Retinal pigment epithelial cell (primary cell): ENCODE results near the gene MED14.
"Not testable (repeated sequence)": the region's sequence is repeated elsewhere in the genome, so short reads cannot be mapped to it uniquely, and the experiment has no call there.

Experiments used
- DNase-seq: peaks from one replicate; pipeline ENCODE4 v3.0.0-alpha.2; 2010; ENCODE audit warnings: low read depth
- H3K4me3 ChIP-seq: 2 replicates; pipeline ENCODE4 v1.5.1; 2011; ENCODE audit warnings: mild to moderate bottlenecking, low read length, control low read depth, moderate library complexity
- TF ChIP-seq, protein P1 (sequence below): conservative IDR thresholded peaks from 2 replicates; pipeline ENCODE4 v1.5.1; 2011; ENCODE audit warnings: low read depth, low read length, control low read depth, inconsistent platforms

The MED14 gene

GRCh38 chrX:40749681-40750494 is 14.5 kb upstream of the MED14 start:
- DNase-seq: no peak
- TF ChIP-seq, protein P1, sequence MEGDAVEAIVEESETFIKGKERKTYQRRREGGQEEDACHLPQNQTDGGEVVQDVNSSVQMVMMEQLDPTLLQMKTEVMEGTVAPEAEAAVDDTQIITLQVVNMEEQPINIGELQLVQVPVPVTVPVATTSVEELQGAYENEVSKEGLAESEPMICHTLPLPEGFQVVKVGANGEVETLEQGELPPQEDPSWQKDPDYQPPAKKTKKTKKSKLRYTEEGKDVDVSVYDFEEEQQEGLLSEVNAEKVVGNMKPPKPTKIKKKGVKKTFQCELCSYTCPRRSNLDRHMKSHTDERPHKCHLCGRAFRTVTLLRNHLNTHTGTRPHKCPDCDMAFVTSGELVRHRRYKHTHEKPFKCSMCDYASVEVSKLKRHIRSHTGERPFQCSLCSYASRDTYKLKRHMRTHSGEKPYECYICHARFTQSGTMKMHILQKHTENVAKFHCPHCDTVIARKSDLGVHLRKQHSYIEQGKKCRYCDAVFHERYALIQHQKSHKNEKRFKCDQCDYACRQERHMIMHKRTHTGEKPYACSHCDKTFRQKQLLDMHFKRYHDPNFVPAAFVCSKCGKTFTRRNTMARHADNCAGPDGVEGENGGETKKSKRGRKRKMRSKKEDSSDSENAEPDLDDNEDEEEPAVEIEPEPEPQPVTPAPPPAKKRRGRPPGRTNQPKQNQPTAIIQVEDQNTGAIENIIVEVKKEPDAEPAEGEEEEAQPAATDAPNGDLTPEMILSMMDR: no peak
- H3K4me3 ChIP-seq: no peak overlapping the region

DNA sequence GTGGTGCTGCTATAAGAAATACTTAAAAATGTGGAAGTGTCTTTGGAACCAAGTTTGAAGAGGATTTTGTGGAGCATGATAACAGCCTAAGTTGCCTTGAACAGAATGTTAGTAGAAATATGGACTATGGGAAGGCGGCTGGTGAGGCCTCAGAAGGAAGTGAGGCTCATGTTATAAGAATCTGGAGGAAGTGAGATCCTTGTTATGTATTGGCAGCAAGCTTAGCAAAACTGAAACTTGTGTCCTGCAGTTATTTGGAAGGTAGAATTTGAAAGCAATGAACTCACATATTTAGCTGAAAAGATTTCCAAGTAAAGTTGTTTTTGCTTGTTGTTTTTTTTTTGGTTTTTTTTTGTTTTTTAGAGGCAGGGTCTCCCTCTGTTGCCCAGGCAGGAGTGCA is 13.6 kb upstream of the MED14 start:
- DNase-seq: no peak
- H3K4me3 ChIP-seq: no peak overlapping the region
- TF ChIP-seq, protein P1: no peak

DNA sequence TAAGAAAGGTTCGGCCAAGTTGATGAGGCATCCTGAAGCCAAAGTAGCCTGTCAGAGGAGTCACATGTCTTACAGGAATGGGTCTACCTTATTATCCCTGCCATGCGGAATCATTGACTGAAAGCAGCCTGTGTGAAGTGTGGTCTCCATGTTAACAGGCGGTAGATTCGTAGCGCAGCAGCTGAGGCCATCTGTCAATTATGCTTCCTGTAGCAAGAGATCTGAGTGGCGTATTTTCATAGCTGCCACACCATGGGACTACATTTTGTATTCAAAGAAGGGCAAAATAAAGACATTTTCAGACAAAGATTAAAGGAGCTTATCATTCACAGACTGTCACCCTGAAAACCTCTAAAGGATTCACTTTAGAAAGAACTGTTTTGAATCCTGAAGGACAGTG is 11.2 kb upstream of the MED14 start:
- no peak overlapping the region for H3K4me3 ChIP-seq
- DNase-seq: no peak
- TF ChIP-seq, protein P1: no peak

- TF ChIP-seq, protein P1: no peak
- DNase-seq: no peak
- H3K4me3 ChIP-seq: peak overlapping the region; percentile 82
Measured at GRCh38 chrX:40736170-40736505, 796 bp upstream of the MED14 start.

DNA sequence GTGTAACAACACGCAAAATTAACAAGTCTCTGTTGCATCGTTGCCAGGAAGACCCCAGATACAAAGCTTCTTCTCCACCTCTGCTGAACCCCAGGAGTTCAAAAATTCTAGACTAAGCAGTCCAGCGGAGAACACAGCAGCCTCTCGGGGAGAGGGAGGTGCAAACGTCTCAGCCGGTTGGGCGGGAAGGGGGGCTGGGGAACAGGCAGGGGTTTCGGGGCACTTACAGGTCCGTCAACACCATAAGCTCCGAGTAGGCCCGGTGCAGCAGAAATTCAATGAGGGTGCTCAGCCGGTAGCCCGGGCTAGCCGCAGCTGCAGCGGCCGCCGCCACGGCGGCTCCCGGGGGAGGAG is 394 bp downstream of the MED14 start:
- no peak for DNase-seq
- TF ChIP-seq, protein P1: no peak
- peak overlapping the region; percentile 82 for H3K4me3 ChIP-seq

DNA sequence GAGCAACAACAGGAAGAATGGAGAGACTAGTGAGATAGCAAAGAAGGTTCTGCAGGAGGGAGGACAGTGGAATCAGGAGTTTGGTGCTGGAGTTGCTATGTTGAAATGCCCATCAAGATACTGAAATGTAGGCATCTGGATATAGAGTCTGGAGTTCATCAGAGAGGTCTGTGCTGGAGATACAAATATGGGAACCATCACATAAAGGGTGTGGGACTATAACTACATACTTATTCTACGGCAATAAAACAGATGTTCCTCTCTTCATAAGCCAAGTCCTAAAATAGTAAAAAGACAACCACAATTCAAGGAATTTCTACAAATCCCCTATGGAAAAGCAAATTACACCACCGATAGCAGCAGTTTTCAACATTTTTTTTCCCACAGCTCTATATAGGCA is 1.6 kb downstream of the MED14 start:
- TF ChIP-seq, protein P1: no peak
- DNase-seq: no peak

DNA sequence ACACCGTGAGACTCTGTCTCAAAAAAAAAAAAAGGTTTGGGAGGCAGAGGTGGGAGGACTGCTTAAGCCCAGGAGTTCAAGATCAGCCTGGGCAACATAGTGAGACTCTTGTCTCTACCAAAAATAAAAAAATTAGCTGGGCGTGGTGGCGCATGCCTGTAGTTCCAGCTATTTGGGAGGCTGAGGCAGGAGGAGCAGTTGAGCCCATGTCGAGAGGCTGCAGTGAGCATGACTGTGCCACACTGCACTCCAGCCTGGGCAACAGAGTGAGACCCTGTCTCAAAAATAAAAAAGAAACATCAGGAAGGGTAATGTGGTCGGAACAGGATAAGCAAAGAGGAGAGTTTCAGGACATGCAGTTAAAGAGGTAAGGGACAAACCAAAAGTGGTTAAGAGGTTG is 2.8 kb downstream of the MED14 start:
- H3K4me3 ChIP-seq, DNase-seq: not testable (repeated sequence)

More for the DNA sequence above, 1.6 kb downstream of the MED14 start:
- peak overlapping the region; percentile 82 for H3K4me3 ChIP-seq
